ENCODE results near the gene ARRDC5.

DNA sequence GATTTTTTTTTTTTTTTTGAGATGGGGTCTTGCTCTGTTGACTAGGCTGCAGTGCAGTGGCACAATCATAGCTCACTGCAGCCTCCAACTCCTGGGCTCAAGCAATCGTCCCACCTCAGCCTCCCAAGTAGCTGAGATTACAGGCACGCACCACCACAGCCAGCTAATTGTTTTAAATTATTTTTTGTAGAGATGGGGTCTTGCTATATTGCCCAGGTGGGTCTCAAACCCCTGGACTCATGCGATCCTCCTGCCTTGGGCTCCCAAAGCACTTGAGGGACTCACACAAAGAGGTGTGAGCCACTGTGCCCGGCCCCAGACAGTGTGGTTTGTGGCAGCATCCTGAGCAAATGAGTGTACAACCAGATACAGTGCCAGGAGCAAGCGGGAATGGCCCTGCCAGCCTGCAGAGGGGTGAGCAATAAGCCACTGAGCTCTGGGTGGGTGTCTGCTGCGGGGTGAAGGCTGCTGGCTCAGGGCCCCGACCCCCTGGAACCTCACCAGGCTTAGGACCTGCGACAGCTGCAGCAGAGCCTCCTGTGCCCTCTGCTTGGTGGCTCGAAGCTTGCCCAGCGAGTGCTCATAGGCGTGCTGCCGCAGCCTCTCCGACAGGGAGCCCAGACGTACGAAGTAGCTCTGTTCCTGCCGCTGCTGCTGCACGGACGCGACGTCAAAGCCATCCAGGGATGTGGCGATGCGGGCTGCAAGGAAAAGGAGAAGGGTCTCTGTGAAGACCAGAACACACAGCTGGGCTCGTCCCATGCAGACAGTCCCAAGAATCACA lies 55.3 kb downstream of the ARRDC5 start:
- no peak for TF ChIP-seq POLR2A (IDR thresholded peaks at IDR 0.05)
- no peak for TF ChIP-seq CTCF (IDR thresholded peaks at IDR 0.05 in 8 of 11, conservative IDR thresholded peaks at IDR 0.05 in 3 of 11)
- TF ChIP-seq POLR2AphosphoS5 (IDR thresholded peaks at IDR 0.05), result peak in 1 of 3 donors; percentile 64
